Neural cell (in vitro differentiated cells): Measurements from ENCODE around the gene JAZF1.

Source experiments
- CTCF ChIP-seq: fragments of 450-650 bp; IDR thresholded peaks from 2 replicates; pipeline ENCODE4 v1.5.1; 2014; ENCODE audit warnings: antibody characterized with exemption, mild to moderate bottlenecking, moderate library complexity; ENCODE audit not compliant: poor library complexity, severe bottlenecking
- EP300 ChIP-seq: fragments of 450-650 bp; conservative IDR thresholded peaks from 2 replicates; pipeline ENCODE4 v1.6.1; 2014; ENCODE audit warnings: antibody characterized with exemption, mild to moderate bottlenecking, moderate library complexity; ENCODE audit not compliant: poor library complexity, severe bottlenecking
- EZH2 ChIP-seq: fragments of 200-600, 300-800 bp; shearing (Covaris generic), sonication (generic); IDR thresholded peaks from 2 replicates; pipeline ENCODE4 v1.6.1; 2014; ENCODE audit warnings: antibody characterized with exemption, low read length, borderline replicate concordance, mild to moderate bottlenecking; ENCODE audit not compliant: insufficient read depth, poor library complexity, severe bottlenecking
- MXI1 ChIP-seq: fragments of 450-650 bp; conservative IDR thresholded peaks from 2 replicates; pipeline ENCODE4 v1.6.1; 2014; ENCODE audit warnings: antibody characterized with exemption, mild to moderate bottlenecking; ENCODE audit not compliant: poor library complexity, severe bottlenecking
- POLR2AphosphoS5 ChIP-seq: IDR thresholded peaks from 2 replicates; pipeline ENCODE4 v1.6.1; 2012
- RAD21 ChIP-seq: fragments of 450-650 bp; conservative IDR thresholded peaks from 2 replicates; pipeline ENCODE4 v1.6.1; 2014; ENCODE audit warnings: antibody characterized with exemption, mild to moderate bottlenecking, moderate library complexity
- REST ChIP-seq: IDR thresholded peaks from 2 replicates; pipeline ENCODE4 v1.6.1; 2012; ENCODE audit warnings: borderline replicate concordance
- SMC3 ChIP-seq: fragments of 450-650 bp; conservative IDR thresholded peaks from 2 replicates; pipeline ENCODE4 v1.6.1; 2014; ENCODE audit warnings: antibody characterized with exemption, mild to moderate bottlenecking, moderate library complexity; ENCODE audit not compliant: poor library complexity
- TAF1 ChIP-seq: IDR thresholded peaks from 2 replicates; pipeline ENCODE4 v1.6.1; 2012; ENCODE audit warnings: low read depth

DNA sequence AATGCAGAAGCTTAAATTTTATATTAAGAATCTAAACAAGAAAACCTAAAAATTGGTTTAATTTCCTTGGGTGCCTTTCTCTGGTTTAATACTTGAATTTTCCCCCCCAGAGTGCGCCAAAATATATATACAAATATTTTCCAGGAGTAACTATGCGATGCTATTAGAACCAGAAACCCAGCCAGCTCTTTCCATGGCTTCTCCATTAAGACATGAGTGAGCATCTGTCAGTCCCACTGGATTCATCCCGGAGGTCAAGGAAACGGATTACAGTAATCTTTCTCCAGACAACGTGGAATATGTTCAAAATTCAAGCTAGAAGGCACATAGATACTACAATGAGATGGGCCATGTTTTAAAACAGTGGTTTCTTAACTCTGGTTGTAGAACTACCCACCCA is 291.9 kb downstream of the JAZF1 start:
- TF ChIP-seq CTCF, result no peak
- TF ChIP-seq POLR2AphosphoS5, result no peak
- no peak for TF ChIP-seq REST
- TF ChIP-seq SMC3, result no peak
- TF ChIP-seq EP300, result no peak
- no peak for TF ChIP-seq MXI1
- no peak for TF ChIP-seq RAD21
- TF ChIP-seq EZH2, result no peak
- TF ChIP-seq TAF1, result no peak
